Mucosa of rectum (tissue), 2 donors: Measurements from ENCODE around the gene EEF2K.
A peak's percentile ranks its signal among the peaks of the same experiment; 100 is the strongest.

Experiments used
- H3K27ac ChIP-seq, 2 donors: one replicate each; pipeline ENCODE4 v1.7.0; 2013; ENCODE audit warnings: inconsistent platforms in 2 of 2, low read depth in 2 of 2, low read length in 2 of 2
- H3K27me3 ChIP-seq, 2 donors: one replicate each; pipeline ENCODE4 v1.7.0; 2013; ENCODE audit warnings: low read length in 2 of 2; ENCODE audit not compliant: control insufficient read depth in 2 of 2, insufficient read depth in 2 of 2
- H3K36me3 ChIP-seq, 2 donors: one replicate each; pipeline ENCODE4 v1.7.0; 2013; ENCODE audit warnings: low read length in 2 of 2; ENCODE audit not compliant: control insufficient read depth in 2 of 2, insufficient read depth in 2 of 2
- H3K4me1 ChIP-seq, 2 donors: one replicate each; pipeline ENCODE4 v1.7.0; 2013; ENCODE audit warnings: low read length in 2 of 2, mild to moderate bottlenecking in 1 of 2; ENCODE audit not compliant: control insufficient read depth in 2 of 2, insufficient read depth in 2 of 2
- H3K4me3 ChIP-seq, 2 donors: one replicate each; pipeline ENCODE4 v1.7.0; 2013; ENCODE audit warnings: low read length in 2 of 2
- H3K9ac ChIP-seq, 2 donors: one replicate each; pipeline ENCODE4 v1.7.0; 2013; ENCODE audit warnings: low read length in 2 of 2, low read depth in 1 of 2, mild to moderate bottlenecking in 1 of 2
- H3K9me3 ChIP-seq, 2 donors: one replicate each; pipeline ENCODE4 v1.7.0; 2013; ENCODE audit warnings: low read length in 2 of 2; ENCODE audit not compliant: control insufficient read depth in 2 of 2
- donor health status: healthy.
- donor health status: Normal muscosa, but diverticular disease.

Gene EEF2K

DNA sequence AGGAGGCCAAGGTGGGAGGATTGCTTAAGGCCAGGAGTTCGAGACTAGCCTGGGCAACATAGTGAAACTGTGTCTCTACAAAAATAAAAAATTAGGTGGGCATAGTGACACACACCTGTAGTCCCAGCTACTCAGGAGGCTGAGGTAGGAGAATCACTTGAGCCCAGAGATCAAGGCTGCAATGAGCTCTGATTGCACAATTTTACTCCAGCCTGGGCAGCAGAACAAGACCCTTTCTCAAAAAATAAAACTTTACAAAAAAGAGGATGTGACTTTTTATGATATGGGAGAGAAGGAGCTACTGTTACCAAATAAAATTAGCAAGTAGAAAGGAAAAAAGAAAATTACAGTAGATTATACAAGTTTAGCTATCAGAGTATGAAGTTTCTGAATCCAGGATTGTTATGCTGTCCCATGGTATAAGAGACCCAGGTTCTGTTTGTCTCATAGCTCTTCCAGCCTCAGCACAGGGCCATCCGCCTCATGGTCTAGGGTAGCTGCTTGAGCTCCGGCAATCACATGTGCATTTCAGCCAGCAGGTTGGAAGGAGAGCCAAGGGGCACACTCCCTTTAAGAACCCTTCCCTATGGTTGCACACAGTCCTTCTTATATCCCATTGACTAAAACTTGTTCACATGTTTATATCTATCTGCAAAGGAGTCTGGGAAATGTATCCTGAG lies 13.5 kb downstream of the EEF2K start:
- no peak overlapping the region for H3K9ac ChIP-seq
- no peak overlapping the region for H3K4me3 ChIP-seq
- peaks cover 10 to 11% of the 10 kb centered on the region in 2 donors for H3K4me1 ChIP-seq
- peaks cover 2% of the 10 kb centered on the region in 2 donors for H3K36me3 ChIP-seq
- H3K27me3 ChIP-seq: no peaks in the 10 kb centered on the region
- H3K27ac ChIP-seq: peak overlapping the region in 1 of 2 donors; percentile 36
- no peaks in the 10 kb centered on the region for H3K9me3 ChIP-seq

DNA sequence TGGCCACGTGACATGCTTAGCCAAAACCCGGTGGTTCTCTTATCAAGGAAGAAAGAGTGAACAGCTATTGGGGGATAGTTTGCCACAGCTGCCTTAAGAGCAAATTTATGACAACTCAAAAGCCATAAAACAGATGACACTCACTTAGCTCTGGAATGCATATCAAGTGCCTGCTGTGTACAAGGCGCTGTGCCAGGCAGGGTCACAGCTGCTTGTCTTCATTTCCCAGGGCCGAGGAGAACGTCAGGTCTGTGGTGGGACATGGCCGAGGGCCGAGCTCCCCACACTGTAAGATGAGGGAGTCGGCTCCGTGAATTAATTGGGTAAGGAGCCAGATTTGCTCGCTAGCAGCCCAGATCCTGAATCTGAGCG lies 14.0 kb downstream of the EEF2K start:
- H3K27me3 ChIP-seq: no peaks in the 10 kb centered on the region
- H3K4me1 ChIP-seq: peaks cover 10 to 11% of the 10 kb centered on the region in 2 donors
- H3K4me3 ChIP-seq: no peak overlapping the region
- no peak overlapping the region for H3K9ac ChIP-seq
- peaks cover 0 to 2% of the 10 kb centered on the region in 2 donors for H3K36me3 ChIP-seq
- no peaks in the 10 kb centered on the region for H3K9me3 ChIP-seq
- peak overlapping the region; percentile 38 to 53 for H3K27ac ChIP-seq

DNA sequence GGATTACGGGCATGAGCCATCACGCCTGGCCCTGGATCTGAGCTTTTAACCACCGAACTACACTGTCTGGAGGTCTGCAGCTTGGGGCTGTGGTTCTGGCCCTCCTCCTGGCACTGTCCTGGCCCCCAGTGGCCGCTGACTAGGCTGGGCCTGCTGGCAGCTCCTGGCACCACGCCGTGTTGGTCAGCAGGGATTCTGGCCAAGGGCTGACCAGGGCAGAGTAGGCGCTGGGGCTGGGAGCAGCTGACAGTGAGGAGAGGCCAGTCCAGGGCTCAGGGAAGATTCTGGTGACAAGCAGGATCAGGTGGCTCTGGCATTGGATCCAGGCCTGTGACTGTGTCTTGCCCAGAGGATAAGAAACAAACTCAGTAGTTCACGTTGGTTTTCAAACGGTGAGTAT lies 14.6 kb downstream of the EEF2K start:
- H3K27ac ChIP-seq: peak overlapping the region in 1 of 2 donors; percentile 38
- peaks cover 10 to 11% of the 10 kb centered on the region in 2 donors for H3K4me1 ChIP-seq
- H3K36me3 ChIP-seq: peaks cover 0 to 2% of the 10 kb centered on the region in 2 donors
- H3K9me3 ChIP-seq: no peaks in the 10 kb centered on the region
- H3K9ac ChIP-seq: no peak overlapping the region
- H3K27me3 ChIP-seq: no peaks in the 10 kb centered on the region
- H3K4me3 ChIP-seq: no peak overlapping the region

DNA sequence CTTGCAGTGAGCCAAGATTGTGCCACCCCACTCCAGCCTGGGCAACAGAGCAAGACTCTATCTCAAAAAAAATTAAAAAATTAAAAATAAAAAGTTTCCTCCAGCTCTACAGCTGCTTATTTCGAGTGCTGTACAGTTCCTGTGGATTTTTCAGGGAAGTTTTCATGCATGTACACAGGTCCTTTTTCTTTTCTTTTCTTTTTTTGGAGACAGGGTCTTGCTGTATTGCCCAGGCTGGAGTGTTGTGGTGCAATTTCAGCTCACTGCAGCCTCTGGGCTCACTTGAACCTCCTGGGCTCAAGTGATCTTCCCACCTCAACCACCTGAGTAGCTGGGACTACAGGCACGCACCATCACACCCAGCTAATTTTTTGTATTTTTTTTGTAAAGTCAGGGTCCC lies 15.9 kb downstream of the EEF2K start:
- Histone ChIP-seq H3K27ac (no peak overlapping the region), H3K36me3 (peaks cover 0 to 2% of the 10 kb centered on the region in 2 donors), H3K4me3 (no peak overlapping the region), H3K9ac (no peak overlapping the region), H3K4me1 (peaks cover 10 to 11% of the 10 kb centered on the region in 2 donors), H3K27me3 (no peaks in the 10 kb centered on the region), H3K9me3 (no peaks in the 10 kb centered on the region)

DNA sequence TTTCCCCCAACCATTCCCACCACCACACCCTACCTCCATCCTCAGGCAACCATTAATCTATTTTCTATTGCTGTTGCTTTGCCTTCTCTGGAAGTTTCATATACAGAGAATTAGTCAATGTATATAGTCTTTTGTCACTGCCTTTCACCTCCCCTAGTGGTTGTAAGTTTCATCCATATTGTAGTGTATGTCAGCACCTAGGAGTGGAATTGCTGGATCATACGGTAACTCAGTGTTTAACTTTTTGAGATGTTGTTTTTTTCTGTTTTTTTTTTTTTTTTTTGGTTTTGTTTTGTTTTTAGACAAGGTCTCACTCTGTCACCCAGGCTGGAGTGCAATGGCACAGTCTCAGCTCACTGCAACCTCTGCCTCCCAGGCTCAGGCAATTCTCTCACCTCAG lies 16.9 kb downstream of the EEF2K start:
- Histone ChIP-seq H3K9ac (no peak overlapping the region), H3K4me3 (no peak overlapping the region), H3K9me3 (no peaks in the 10 kb centered on the region), H3K27me3 (no peaks in the 10 kb centered on the region), H3K27ac (no peak overlapping the region), H3K4me1 (peaks cover 9 to 11% of the 10 kb centered on the region in 2 donors), H3K36me3 (peaks cover 0 to 2% of the 10 kb centered on the region in 2 donors)

DNA sequence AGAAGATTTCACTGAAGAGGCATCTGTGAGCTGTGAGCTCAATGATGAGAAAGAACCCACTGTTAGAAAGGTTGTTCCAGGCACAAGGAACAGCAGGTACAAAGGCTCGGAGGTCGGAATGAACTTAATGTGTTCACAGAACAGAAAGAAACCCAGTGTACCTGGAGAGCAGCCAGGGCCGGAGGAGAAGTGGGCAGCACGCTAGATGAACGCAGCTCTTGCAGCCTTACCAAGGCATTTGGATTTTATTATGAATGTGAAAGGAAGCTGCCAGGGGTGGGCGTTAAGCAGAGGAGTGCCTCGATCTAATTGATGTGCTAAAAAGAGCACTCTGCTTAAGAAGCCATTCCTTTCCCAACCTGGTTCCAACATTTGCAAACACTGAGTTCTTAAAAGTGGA lies 19.0 kb downstream of the EEF2K start:
- H3K9ac ChIP-seq: no peak overlapping the region
- H3K27me3 ChIP-seq: no peaks in the 10 kb centered on the region
- no peaks in the 10 kb centered on the region for H3K9me3 ChIP-seq
- peaks cover 3 to 4% of the 10 kb centered on the region in 2 donors for H3K36me3 ChIP-seq
- no peak overlapping the region for H3K4me3 ChIP-seq
- no peak overlapping the region for H3K27ac ChIP-seq
- peaks cover 3 to 8% of the 10 kb centered on the region in 2 donors for H3K4me1 ChIP-seq

DNA sequence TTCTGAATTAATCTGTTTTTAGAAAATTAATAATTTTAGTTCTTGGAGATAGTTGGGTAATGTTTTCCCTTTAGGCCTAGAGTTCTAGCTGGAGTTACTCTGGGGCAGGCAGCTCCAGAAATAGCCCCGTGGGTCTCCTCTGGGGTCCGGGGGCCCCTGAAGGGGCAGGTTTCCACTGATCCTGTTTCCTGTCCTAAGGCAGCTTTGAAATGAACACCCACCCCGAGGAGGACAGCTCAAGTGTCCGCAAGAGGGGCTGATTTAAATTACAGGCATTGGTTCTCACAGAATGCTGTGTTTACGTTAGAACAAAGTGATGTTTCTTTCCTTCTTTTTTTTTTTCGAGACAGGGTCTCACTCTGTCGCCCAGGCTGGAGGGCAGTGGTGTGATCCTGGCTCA lies 23.8 kb downstream of the EEF2K start:
- Histone ChIP-seq H3K36me3 (peaks cover 3 to 4% of the 10 kb centered on the region in 2 donors), H3K4me1 (peaks cover 15 to 18% of the 10 kb centered on the region in 2 donors), H3K9me3 (no peaks in the 10 kb centered on the region), H3K27ac (no peak overlapping the region), H3K4me3 (no peak overlapping the region), H3K27me3 (no peaks in the 10 kb centered on the region), H3K9ac (no peak overlapping the region)

DNA sequence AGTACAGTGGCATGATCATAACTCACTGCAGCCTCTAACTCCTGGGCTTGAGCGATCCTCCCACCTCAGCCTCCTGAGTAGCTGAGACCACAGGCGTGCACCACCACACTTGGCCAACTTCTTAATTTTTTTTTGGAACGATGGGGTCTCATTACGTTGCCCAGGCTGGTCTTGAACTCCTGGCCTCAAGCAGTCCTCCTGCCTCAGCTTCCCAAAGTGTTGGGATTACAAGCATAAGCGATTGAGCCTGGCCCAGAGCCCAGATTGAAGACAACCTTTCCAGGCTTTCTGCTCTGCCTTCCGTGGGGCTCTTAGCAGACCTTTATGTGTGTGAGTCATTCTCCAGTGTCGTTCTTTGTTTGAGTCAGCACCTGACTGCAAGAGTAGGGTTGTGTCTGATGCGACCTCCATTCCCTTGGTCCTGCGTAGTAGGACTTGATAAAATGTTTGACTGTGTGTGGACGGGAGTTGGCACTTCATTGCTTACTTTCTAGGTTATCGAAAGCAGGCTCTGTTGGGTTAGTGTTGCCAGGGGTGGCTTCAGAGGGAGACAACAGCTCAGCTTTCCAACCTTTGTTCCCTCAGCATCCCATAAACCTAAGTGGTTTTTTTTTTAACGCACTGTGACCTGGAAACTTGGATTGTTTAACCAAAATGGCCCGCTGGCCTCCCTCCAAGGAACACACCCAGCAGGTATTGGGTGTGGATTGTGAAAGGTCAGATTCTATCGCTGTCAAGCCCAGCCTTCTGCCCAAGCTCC lies 26.4 kb downstream of the EEF2K start:
- Histone ChIP-seq H3K9ac (peak overlapping the region in 1 of 2 donors; percentile 54), H3K27me3 (no peaks in the 10 kb centered on the region), H3K4me3 (peak overlapping the region; percentile 0 to 35), H3K27ac (peak overlapping the region; percentile 86 to 93), H3K4me1 (peaks cover 18 to 22% of the 10 kb centered on the region in 2 donors), H3K36me3 (peaks cover 3 to 4% of the 10 kb centered on the region in 2 donors), H3K9me3 (no peaks in the 10 kb centered on the region)

DNA sequence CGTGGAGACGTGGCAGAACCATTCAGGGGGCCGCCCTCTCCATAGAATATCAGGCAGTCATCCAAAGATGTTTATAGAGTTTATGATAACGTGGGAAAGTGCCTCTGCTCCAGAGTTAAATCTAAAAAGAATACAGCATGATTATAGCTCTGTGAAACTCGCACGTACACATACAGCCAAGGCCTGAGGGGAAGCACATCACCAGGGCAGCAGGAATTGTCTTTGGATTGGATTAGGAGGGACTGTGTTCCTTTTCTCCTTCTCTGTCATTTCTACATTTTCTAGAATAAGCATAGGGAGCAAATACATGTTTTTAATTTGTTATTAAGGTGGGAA lies 26.9 kb downstream of the EEF2K start:
- Histone ChIP-seq H3K9ac (peak overlapping the region in 1 of 2 donors; percentile 39), H3K36me3 (peaks cover 3 to 4% of the 10 kb centered on the region in 2 donors), H3K27ac (peak overlapping the region; percentile 82 to 86), H3K9me3 (no peaks in the 10 kb centered on the region), H3K27me3 (no peaks in the 10 kb centered on the region), H3K4me3 (no peak overlapping the region), H3K4me1 (peaks cover 18 to 22% of the 10 kb centered on the region in 2 donors)
